CD4-positive, CD25-positive, alpha-beta regulatory T cell (primary cell): ENCODE data around the gene CASP12. TPM values are rescaled to one million over a fixed set of nuclear protein-coding genes. Genes with fewer than 3 reads are reported as not detected.

Experiments
- polyA plus RNA-seq, 4 donors: library from polyadenylated mRNA; unstranded; fragments of 300-500 nt; fragmentation: Illumina TruSeq; gene quantifications; one replicate each; pipeline ENCODE4 v1.2.3, GENCODE V29; 2021
- total RNA-seq: library from RNA; stranded (reverse); gene quantifications from one replicate; pipeline ENCODE4 v1.2.3, GENCODE V29; 2022

CASP12 gene
- total and polyA plus RNA-seq, 5 donors from 2014 or later, result 0.37 to 0.77 (median 0.60) TPM; not detected in 1

Other genes starting within 250 kb of the CASP12 start
- gene CASP4, start 70.1 kb upstream of the CASP12 start, total RNA-seq, result 116 TPM
- 100 to 1,000 TPM; 108 to 137 (median 124) TPM for gene CASP4, start 70.1 kb upstream of the CASP12 start, polyA plus RNA-seq
- not detected for gene CASP5, start 124.7 kb upstream of the CASP12 start, total RNA-seq
- gene CASP5, start 124.7 kb upstream of the CASP12 start, polyA plus RNA-seq, result under 1 TPM in 1 of 4 donors, not detected in 3; 0.24 TPM
- 67.5 TPM for gene CASP1, start 136.7 kb upstream of the CASP12 start, total RNA-seq
- 100 to 1,000 TPM; 104 to 208 (median 141) TPM for gene CASP1, start 136.7 kb upstream of the CASP12 start, polyA plus RNA-seq
- gene CARD16, start 146.9 kb upstream of the CASP12 start, total RNA-seq, result 109 TPM
- gene CARD16, start 146.9 kb upstream of the CASP12 start, polyA plus RNA-seq, result 100 to 1,000 TPM; 318 to 445 (median 387) TPM
- not detected for gene CARD18, start 241.3 kb upstream of the CASP12 start, total RNA-seq
- not detected for gene CARD18, start 241.3 kb upstream of the CASP12 start, polyA plus RNA-seq